Loucy (cell line): ENCODE measurements around the gene FOXP3.

Experiments
- H2AFZ ChIP-seq: fragments of 200-600 bp; sonication (generic); 2 replicates; pipeline ENCODE4 v1.6.0; 2016; ENCODE audit warnings: antibody characterized with exemption, mild to moderate bottlenecking, low read length, moderate library complexity
- H3F3A ChIP-seq: fragments of 200-600 bp; 2 replicates; pipeline ENCODE4 v1.6.0; 2016; ENCODE audit warnings: antibody characterized with exemption, low read depth, mild to moderate bottlenecking
- H3K27me3 ChIP-seq: fragments of 200-600 bp; sonication (generic); 2 replicates; pipeline ENCODE4 v1.6.1; 2014; ENCODE audit warnings: low read length, mild to moderate bottlenecking; ENCODE audit not compliant: insufficient read depth, poor library complexity, severe bottlenecking
- H3K36me3 ChIP-seq: fragments of 200-600 bp; sonication (generic); 2 replicates; pipeline ENCODE4 v1.6.1; 2016; ENCODE audit warnings: low read length; ENCODE audit not compliant: insufficient read depth
- H3K4me1 ChIP-seq: fragments of 200-600 bp; sonication (generic); 2 replicates; pipeline ENCODE4 v1.5.1; 2014; ENCODE audit warnings: low read length, mild to moderate bottlenecking; ENCODE audit not compliant: insufficient read depth, poor library complexity, severe bottlenecking
- H3K4me2 ChIP-seq: fragments of 200-600 bp; sonication (generic); 2 replicates; pipeline ENCODE4 v1.6.0; 2014; ENCODE audit warnings: antibody characterized with exemption, low read length, low read depth, mild to moderate bottlenecking; ENCODE audit not compliant: poor library complexity, severe bottlenecking
- H3K4me3 ChIP-seq: fragments of 200-600 bp; sonication (generic); 2 replicates; pipeline ENCODE4 v1.5.1; 2014; ENCODE audit warnings: low read length, mild to moderate bottlenecking, mixed read lengths; ENCODE audit not compliant: poor library complexity, severe bottlenecking
- H3K79me2 ChIP-seq: fragments of 200-600 bp; sonication (generic); 2 replicates; pipeline ENCODE4 v1.6.1; 2014; ENCODE audit warnings: low read length; ENCODE audit not compliant: insufficient read depth
- H3K9ac ChIP-seq: fragments of 200-600 bp; sonication (generic); 2 replicates; pipeline ENCODE4 v1.6.0; 2014; ENCODE audit warnings: mild to moderate bottlenecking, low read depth, low read length, moderate library complexity; ENCODE audit not compliant: poor library complexity, severe bottlenecking
- H3K9me2 ChIP-seq: fragments of 200-600 bp; sonication (generic); replicated peaks from 2 replicates; pipeline ENCODE4 v1.6.1; 2016; ENCODE audit warnings: low read depth, low read length, mixed read lengths
- H3K9me3 ChIP-seq: fragments of 200-600 bp; sonication (generic); 2 replicates; pipeline ENCODE4 v1.6.1; 2014; ENCODE audit warnings: mild to moderate bottlenecking, antibody characterized with exemption, low read length, low read depth; ENCODE audit not compliant: insufficient read depth
- H4K20me1 ChIP-seq: fragments of 200-600 bp; sonication (generic); 2 replicates; pipeline ENCODE4 v1.6.0; 2014; ENCODE audit warnings: antibody characterized with exemption, low read length, mild to moderate bottlenecking; ENCODE audit not compliant: insufficient read depth, poor library complexity, severe bottlenecking
- CTCF ChIP-seq: fragments of 200-600 bp; sonication (generic); conservative IDR thresholded peaks from 2 replicates; pipeline ENCODE4 v1.5.1; 2014; ENCODE audit warnings: mild to moderate bottlenecking, antibody characterized with exemption, low read length
- EZH2phosphoT487 ChIP-seq: fragments of 200-600 bp; IDR thresholded peaks from 2 replicates; pipeline ENCODE4 v1.6.1; 2018; ENCODE audit warnings: antibody characterized with exemption, mild to moderate bottlenecking, moderate library complexity, borderline replicate concordance

FOXP3 gene

GRCh38 chrX:49243166-49243565 lies 21.3 kb downstream of the FOXP3 start:
- no peak for TF ChIP-seq EZH2phosphoT487
- TF ChIP-seq CTCF = no peak
- Histone ChIP-seq H3K4me2 (no peak overlapping the region), H3K36me3 (no peaks in the 10 kb centered on the region), H4K20me1 (no peaks in the 10 kb centered on the region), H3F3A (no peaks in the 10 kb centered on the region), H3K79me2 (no peaks in the 10 kb centered on the region), H2AFZ (no peak overlapping the region), H3K27me3 (no peaks in the 10 kb centered on the region), H3K4me3 (no peak overlapping the region), H3K4me1 (no peaks in the 10 kb centered on the region), H3K9me2 (no peaks in the 10 kb centered on the region), H3K9me3 (no peaks in the 10 kb centered on the region), H3K9ac (no peak overlapping the region)

GRCh38 chrX:49242545-49243066 lies 21.9 kb downstream of the FOXP3 start:
- TF ChIP-seq CTCF = no peak
- TF ChIP-seq EZH2phosphoT487 = no peak
- H3K4me1 ChIP-seq = no peaks in the 10 kb centered on the region
- no peak overlapping the region for H3K9ac ChIP-seq
- no peaks in the 10 kb centered on the region for H3K79me2 ChIP-seq
- H3K9me3 ChIP-seq = no peaks in the 10 kb centered on the region
- H3K4me3 ChIP-seq = no peak overlapping the region
- no peaks in the 10 kb centered on the region for H4K20me1 ChIP-seq
- H2AFZ ChIP-seq = no peak overlapping the region
- H3K4me2 ChIP-seq = no peak overlapping the region
- no peaks in the 10 kb centered on the region for H3K36me3 ChIP-seq
- no peaks in the 10 kb centered on the region for H3K9me2 ChIP-seq
- H3K27me3 ChIP-seq = no peaks in the 10 kb centered on the region
- no peaks in the 10 kb centered on the region for H3F3A ChIP-seq

GRCh38 chrX:49238735-49239134 lies 25.8 kb downstream of the FOXP3 start:
- H4K20me1 ChIP-seq = no peaks in the 10 kb centered on the region

GRCh38 chrX:49237060-49237459 lies 27.4 kb downstream of the FOXP3 start:
- no peaks in the 10 kb centered on the region for H3K9me2 ChIP-seq
- no peaks in the 10 kb centered on the region for H3K36me3 ChIP-seq
- no peak overlapping the region for H2AFZ ChIP-seq
- H3K9me3 ChIP-seq = no peaks in the 10 kb centered on the region
- peaks cover 5% of the 10 kb centered on the region; the same call in 1 of the 2 replicates for H3K79me2 ChIP-seq
- H3K9ac ChIP-seq = peak overlapping the region; percentile 32
- no peaks in the 10 kb centered on the region for H3K27me3 ChIP-seq
- H3F3A ChIP-seq = no peaks in the 10 kb centered on the region
- H4K20me1 ChIP-seq = no peaks in the 10 kb centered on the region
- no peaks in the 10 kb centered on the region for H3K4me1 ChIP-seq
- peak overlapping the region; percentile 88 for H3K4me3 ChIP-seq
- no peak for TF ChIP-seq CTCF
- TF ChIP-seq EZH2phosphoT487 = no peak
- peak overlapping the region; percentile 83 for H3K4me2 ChIP-seq

More at GRCh38 chrX:49238735-49239134, 25.8 kb downstream of the FOXP3 start:
- H3K4me3 ChIP-seq = no peak overlapping the region
- no peaks in the 10 kb centered on the region for H3F3A ChIP-seq
- H2AFZ ChIP-seq = no peak overlapping the region
- no peaks in the 10 kb centered on the region for H3K9me3 ChIP-seq
- H3K27me3 ChIP-seq = no peaks in the 10 kb centered on the region
- no peaks in the 10 kb centered on the region for H3K9me2 ChIP-seq
- H3K4me2 ChIP-seq = no peak overlapping the region
- peaks cover 5% of the 10 kb centered on the region; the same call in 1 of the 2 replicates for H3K79me2 ChIP-seq
- no peak for TF ChIP-seq EZH2phosphoT487
- no peaks in the 10 kb centered on the region for H3K36me3 ChIP-seq
- H3K4me1 ChIP-seq = no peaks in the 10 kb centered on the region
- no peak overlapping the region for H3K9ac ChIP-seq
